Measurements from ENCODE around the gene NSUN3. TPM values are rescaled to one million over a fixed set of nuclear protein-coding genes. Genes with fewer than 3 reads are reported as not detected.
A peak's percentile ranks its signal among the peaks of the same experiment; 100 is the strongest.
"Not testable (repeated sequence)": the region's sequence is repeated elsewhere in the genome, so short reads cannot be mapped to it uniquely, and the experiment has no call there.

NSUN3 gene
- total and polyA plus RNA-seq, 2 of the 8 experiments (the other 6 are each of a cell fraction or from before 2014, with no cell fraction given) = 2.1 to 5.1 TPM

GRCh38 chr3:94080552-94080951, 17.7 kb downstream of the NSUN3 start:
- H3K56ac ChIP-seq (replicated peaks; ENCODE audit: insufficient read length, low read depth, low read length); H2BK12ac ChIP-seq (ENCODE audit: low read depth, low read length); POLR2A ChIA-PET (ENCODE audit: partially characterized antibody); H3K23me2 ChIP-seq (ENCODE audit: low read depth, low read length); H3K4me3 ChIP-seq (ENCODE audit: extremely low read depth in 1 of 4, insufficient read depth in 2 of 4, low read depth in 3 of 4, low read length in 4 of 4); H3K23ac ChIP-seq (ENCODE audit: insufficient read length); H3K79me2 ChIP-seq (ENCODE audit: control insufficient read depth in 1 of 2, insufficient read depth in 2 of 2, low read length in 2 of 2); H2BK20ac ChIP-seq (ENCODE audit: low read length); H4K20me1 ChIP-seq (replicated peaks in 1 of 2; ENCODE audit: control insufficient read depth in 1 of 2, insufficient read depth in 2 of 2, low read length in 2 of 2); H2AK5ac ChIP-seq (ENCODE audit: low read depth, low read length); H3K27me3 ChIP-seq (replicated peaks in 1 of 4; ENCODE audit: control insufficient read depth in 3 of 4, extremely low read depth in 1 of 4, insufficient read depth in 3 of 4, low read length in 3 of 4); H3K4me1 ChIP-seq (replicated peaks in 1 of 4; ENCODE audit: control insufficient read depth in 3 of 4, insufficient read depth in 4 of 4, low read length in 3 of 4); H3K9ac ChIP-seq (replicated peaks in 1 of 4; ENCODE audit: extremely low read depth in 1 of 4, low read depth in 3 of 4, low read length in 3 of 4); H2AFZ ChIP-seq (ENCODE audit: low read length); H4K91ac ChIP-seq (replicated peaks; ENCODE audit: insufficient read length, low read length); H4K8ac ChIP-seq (ENCODE audit: extremely low read depth, insufficient read depth, low read length); H2BK5ac ChIP-seq (ENCODE audit: low read depth, low read length); H3K9me3 ChIP-seq (ENCODE audit: insufficient read depth in 2 of 2, low read depth in 1 of 2, low read length in 1 of 2); H3K14ac ChIP-seq (ENCODE audit: insufficient read length); H3K79me1 ChIP-seq (ENCODE audit: low read depth, low read length); H4K5ac ChIP-seq (ENCODE audit: insufficient read length, low read depth, low read length); H2BK15ac ChIP-seq (ENCODE audit: low read length); H3K4me2 ChIP-seq (ENCODE audit: insufficient read depth in 1 of 2, low read depth in 2 of 2, low read length in 2 of 2); H3K4ac ChIP-seq (replicated peaks; ENCODE audit: insufficient read length, low read depth, low read length); DNase-seq (ENCODE audit: low read depth in 1 of 2, low spot score in 2 of 2); H3K18ac ChIP-seq (ENCODE audit: extremely low read depth, low read length); FAIRE-seq; H3K36me3 ChIP-seq (ENCODE audit: control insufficient read depth in 2 of 4, insufficient read depth in 4 of 4, low read length in 3 of 4); H2BK120ac ChIP-seq (replicated peaks; ENCODE audit: low read depth, low read length); H3K27ac ChIP-seq (ENCODE audit: low read depth, low read length): not testable (repeated sequence)
- peak; percentile 54; the same call in 1 of the 2 replicates for TF ChIP-seq YY1 (IDR thresholded peaks at IDR 0.05; ENCODE audit: low read depth, low read length)
- CTCF ChIA-PET (ENCODE audit: partially characterized antibody) = interaction anchor here (0.8 to 2.8 kb wide), 3 partner anchors 10 to 34 kb away, joined by 3 to 15 read pairs (median 3); no protein-coding TSS in a partner anchor
- WGBS, 2 experiments (ENCODE audit: extremely low coverage in 1 of 2, insufficient coverage in 1 of 2, insufficient read length in 1 of 2, insufficient replicate concordance in 2 of 2, low coverage in 1 of 2, low lambda C conversion rate in 2 of 2, missing lambda C conversion rate in 1 of 2) = 100% methylated on average over 5 of the region's 5 CpGs; no CpG with 5 or more reads in 1 of the 2 experiments
